ENCODE measurements around the gene CDH4. TPM values are rescaled to one million over a fixed set of nuclear protein-coding genes. Genes with fewer than 3 reads are reported as not detected.

Gene CDH4
- total RNA-seq, 1 donor from 2014 or later, result 9.2 TPM

- DNase-seq (ENCODE audit: extremely low read depth, low read depth, low spot score), result no peak
Measured at GRCh38 chr20:61752576-61752975, 500.5 kb downstream of the CDH4 start.

DNA sequence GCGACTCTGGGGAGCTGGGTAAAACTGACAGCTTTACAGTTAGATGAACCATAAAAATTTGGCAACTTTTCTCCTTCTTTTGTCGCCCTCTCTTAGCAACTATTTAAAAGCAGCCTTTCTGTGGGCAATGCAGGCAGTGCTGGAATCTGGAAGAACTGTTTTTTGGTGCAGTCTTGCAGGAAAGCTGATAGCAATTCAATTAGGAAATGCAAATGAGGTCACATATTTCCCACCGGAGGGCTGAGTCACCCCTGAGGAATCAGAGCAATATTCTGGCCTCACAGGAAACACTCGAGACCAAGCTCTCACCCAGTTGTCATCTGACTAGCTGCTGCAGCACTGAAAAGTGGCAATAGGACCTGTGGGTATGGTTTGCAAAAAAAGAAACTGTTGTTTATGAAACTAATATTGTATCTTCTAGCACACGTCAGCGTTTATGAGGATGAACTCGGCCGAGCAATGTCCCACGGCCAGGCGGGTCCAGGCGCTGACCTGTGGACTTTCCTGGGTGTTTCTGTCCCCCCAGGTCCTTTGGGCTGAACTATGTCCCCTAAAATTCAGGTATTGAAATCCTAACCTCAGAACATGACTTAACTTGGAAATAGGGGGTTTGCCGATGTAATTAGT lies 501.4 kb downstream of the CDH4 start:
- peak; percentile 31 for DNase-seq (ENCODE audit: extremely low read depth, low read depth, low spot score)

DNA sequence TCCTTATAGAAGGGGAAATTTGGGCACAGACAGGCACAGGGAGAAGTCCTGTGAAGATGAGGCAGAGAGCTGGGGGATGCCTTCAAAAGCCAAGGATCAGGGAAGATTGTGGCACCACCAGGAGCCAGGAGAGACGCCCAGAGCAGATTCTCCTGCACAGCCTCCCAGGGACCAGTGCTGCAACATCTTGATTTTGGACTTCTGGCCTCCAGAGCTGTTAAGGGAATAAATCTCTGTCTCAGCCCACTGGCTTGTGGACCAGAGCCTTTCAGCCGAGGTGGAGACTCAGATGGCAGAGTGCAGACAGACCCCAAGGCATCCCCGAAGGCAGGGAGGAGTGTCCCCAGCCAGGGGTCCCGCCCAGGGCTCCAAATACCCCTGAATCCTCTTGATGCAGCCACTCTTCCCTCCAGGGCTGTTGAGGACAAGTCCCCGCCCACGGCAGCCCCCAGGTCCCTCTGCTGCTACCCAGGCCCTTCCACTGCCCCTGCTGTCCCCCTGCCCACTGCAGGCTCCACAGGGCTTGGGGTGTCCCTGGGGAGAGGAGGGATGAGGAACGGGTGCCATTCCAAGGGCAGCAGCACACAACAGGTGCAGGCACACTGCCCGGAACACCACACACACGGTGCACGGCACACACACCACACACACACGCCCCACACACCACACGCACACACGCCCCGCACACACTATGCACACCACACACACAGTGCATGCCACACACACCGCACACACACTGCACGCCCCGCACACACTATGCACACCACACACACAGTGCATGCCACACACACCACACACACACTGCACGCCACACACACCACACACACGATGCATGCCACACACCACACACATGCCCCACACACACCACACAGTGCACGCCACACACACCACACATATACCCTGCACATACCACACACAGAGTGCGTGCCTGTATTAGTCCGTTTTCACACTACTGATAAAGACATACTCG lies 502.2 kb downstream of the CDH4 start:
- DNase-seq (ENCODE audit: extremely low read depth, low read depth, low spot score), result no peak

- DNase-seq (ENCODE audit: extremely low read depth, low read depth, low spot score), result no peak
Measured at GRCh38 chr20:61754976-61755778, 503.1 kb downstream of the CDH4 start.

GRCh38 chr20:61755971-61756845 lies 504.1 kb downstream of the CDH4 start:
- no peak for DNase-seq (ENCODE audit: extremely low read depth, low read depth, low spot score)

DNA sequence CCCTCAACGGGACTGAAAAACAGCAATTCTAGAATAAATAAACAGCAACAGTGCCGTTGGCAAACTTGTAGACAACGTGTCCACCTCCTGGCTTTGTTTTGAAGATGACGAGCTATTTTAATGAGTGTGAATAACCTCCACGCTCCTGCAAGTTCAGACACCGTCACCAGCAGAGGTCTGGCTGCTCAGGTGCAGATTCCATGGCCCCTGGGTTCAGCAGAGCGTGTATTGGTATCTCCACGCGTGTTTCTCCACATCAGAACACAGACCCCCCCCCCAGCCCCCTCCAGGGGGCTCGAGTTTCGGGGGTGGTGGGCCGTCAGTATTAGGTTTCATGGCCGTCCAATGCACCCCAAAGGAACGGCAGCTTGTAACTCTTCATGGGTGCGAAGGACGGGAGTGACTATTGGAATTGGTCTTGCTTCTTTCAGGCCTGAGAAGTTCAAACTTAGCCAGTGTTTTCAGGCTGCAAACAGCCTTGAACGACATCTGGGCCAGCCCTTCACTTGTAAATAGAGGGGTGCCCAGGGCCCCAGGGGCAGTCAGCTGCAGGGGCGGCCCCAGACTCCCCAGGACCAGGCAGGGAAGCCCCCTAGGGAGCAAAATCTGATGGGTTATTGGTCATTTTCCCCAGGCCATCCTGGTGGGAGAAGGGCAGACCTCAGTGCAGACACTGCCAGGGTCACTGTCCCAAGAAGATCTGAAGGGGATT lies 505.1 kb downstream of the CDH4 start:
- no peak for DNase-seq (ENCODE audit: extremely low read depth, low read depth, low spot score)

- no peak for DNase-seq (ENCODE audit: extremely low read depth, low read depth, low spot score)
Measured at GRCh38 chr20:61757678-61758563, 505.9 kb downstream of the CDH4 start.

DNA sequence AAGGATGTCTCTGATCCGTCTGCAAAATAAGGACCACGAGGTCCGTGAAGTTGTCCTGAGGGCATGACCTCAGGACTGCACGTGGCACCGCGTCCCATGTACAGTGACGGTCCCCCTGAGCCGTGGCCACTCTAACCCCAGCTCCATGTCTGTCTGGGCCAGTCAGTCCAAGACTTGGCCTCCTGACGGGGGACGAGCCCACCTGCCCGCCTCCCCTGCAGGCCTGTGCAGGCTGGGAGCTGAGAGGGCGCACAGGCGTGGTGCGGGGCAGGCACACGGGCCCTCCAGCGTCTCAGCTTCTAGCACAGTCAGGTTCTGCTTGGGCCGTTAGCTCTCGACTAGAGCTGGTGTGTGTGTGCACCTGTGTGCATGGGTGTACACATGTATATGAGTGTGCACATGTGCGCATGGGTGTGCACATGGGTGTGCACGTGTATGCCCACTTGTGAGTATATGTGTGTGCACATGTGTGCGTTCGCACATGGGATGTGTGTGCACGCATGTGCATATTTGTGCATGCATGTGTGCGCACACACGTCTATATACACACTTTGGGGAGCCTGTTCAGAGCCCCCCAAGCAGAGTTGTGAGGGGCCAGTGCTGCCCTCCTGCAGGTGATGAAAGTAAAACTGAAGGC lies 506.6 kb downstream of the CDH4 start:
- no peak for DNase-seq (ENCODE audit: extremely low read depth, low read depth, low spot score)

DNA sequence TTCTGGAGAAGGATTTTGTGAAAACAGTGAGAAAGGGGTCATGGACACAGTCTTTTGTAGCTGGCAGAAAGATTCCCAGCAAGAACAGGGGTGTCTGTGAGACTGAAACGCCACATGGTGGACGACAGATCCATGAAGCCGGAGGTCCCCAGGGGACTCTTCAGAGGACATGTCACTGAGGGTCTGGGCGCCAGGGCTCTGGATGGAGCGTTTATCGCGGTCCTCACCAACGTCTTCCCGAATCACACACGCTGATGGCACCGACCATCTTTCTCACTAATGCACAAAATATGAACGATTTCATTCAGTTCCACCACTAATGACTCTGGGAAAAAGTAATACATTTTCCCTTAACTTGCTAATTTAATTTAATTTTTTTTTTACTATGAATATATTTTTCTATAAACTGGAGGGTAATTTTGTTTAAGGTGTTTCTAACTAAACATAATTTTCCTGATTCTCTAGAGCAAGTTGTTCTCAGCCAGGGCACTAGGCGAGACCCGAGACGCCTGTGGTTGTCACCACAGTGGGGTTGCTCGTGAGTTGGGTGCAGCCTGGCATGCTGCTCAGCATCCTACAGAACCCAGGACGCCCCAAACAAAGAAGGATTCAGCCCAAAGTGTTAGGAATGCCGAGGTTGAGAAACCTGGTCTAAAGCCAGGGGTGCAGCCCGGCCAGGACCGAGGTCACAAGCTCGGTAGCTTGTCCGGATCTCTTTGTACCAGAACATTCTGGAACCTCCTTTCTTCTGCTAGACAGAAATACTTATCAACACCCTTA lies 507.4 kb downstream of the CDH4 start:
- DNase-seq (ENCODE audit: extremely low read depth, low read depth, low spot score), result no peak

GRCh38 chr20:61760321-61760720 lies 508.3 kb downstream of the CDH4 start:
- DNase-seq (ENCODE audit: extremely low read depth, low read depth, low spot score), result no peak

- no peak for DNase-seq (ENCODE audit: extremely low read depth, low read depth, low spot score)
Measured at GRCh38 chr20:61760731-61761130, 508.7 kb downstream of the CDH4 start.

DNA sequence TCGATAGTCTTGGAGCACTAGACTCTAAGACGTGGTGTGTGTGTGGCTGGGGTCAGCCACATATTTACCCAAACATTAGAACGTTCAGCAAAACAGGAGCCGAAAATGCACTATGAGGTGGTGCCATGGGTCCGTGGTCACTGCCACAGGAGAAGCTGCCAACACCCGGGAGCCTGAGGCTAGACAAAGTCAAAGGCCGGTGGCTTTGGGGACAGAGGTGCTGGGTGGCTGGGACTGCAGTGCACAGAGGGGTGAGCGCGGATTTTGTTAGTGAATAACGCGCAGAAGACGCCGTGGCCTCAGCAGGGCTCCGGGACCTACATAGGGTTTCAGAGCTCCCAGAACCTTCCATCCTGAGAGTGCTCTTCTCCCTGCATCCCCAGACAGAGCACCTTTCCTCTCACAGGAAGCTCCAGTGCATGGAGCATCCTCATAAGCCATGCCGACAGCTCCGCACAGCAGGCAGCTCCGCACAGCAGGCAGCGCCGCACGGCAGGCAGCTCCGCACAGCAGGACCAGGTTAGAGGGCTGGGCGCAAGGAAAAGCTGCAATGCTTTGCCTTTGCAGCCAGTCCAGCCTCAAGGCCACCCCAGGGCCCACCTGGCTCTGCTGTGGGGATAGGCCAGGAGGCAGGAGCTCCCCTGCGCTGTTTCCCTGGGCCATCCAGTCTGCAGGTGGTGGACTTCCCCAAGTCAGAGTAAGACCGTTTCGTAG lies 509.5 kb downstream of the CDH4 start:
- DNase-seq (ENCODE audit: extremely low read depth, low read depth, low spot score), result no peak

GRCh38 chr20:61762167-61762710 lies 510.2 kb downstream of the CDH4 start:
- no peak for DNase-seq (ENCODE audit: extremely low read depth, low read depth, low spot score)

DNA sequence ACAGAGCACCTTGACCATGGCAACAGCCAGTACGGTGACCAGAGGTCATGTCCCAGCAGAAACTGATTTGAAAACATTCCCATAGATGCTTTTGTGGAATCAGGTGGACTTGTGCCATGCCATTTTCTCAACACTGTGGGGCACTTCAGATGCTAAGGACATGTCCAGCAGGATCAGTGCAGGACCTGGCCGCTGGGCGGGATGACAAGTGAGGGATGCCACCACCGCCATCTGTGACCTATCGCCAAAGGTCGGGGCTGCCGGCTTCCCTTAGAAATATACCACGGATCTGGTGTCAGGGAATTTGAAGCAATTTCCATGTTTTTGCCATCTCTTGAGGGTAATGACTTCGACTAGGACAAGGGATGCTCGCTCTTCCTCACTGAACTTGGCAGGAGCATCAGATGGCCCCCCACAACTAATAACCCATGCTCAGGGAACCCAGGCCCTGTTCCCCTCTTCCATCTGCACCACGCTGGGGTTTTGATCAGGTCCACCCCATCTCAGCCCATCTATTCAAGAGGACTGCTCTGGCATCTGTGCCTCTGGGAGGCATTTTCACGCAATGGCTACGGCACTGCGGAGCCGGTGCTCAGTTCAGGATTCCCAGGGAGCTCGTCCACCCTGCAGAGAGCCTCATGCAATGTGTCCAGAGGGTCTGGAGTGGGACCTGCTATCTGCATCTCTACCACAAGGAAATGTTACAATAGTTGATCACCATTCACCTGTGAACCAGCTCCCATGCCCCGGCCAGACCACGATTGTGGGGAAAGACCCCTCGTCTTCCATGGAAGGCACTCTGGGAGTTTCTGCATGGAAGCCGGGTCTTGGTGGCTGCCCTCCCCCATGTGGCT lies 511.1 kb downstream of the CDH4 start:
- DNase-seq (ENCODE audit: extremely low read depth, low read depth, low spot score), result no peak

DNA sequence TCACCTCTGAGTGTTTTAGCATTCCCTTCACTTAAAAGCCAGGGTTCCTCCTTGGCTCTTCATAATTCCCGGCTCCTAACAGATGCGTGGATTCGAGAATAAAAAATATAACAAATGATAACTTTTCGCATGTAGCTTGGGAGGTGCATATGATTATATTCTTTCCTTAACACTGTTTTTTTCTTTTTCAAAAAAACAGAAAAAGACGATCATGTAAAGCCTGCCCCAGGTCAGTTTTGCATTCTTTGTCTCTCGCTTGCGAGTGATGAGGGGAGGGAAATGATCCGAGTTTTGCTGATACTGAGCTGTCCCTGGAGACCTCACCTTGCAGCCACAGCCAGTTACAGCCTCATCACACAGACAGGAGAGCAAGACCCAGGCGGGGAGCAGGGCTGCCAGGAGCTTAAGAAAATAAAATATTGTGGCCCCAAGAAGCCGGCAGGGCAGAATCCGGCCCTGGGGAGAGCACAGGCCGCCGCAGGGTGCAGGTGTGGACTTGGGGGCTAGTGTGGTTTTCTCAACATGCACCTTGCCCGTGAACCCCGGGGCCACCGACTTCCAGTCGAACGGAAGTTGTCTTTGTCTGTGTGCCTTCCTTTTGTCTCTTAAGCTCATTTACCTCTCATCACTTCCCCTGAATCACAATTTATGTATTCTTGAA lies 511.8 kb downstream of the CDH4 start:
- no peak for DNase-seq (ENCODE audit: extremely low read depth, low read depth, low spot score)

Measured in glomerular endothelial cell (primary cell).